Fibroblast of skin of scalp (primary cell): ENCODE measurements around the gene ENGASE.

Source experiments
- DNase-seq: peaks from one replicate; pipeline ENCODE4 v3.0.0-alpha.2; 2013

Gene ENGASE

GRCh38 chr17:79116575-79117368, 42.1 kb downstream of the ENGASE start:
- DNase-seq, result no peak

GRCh38 chr17:79117905-79118487, 43.4 kb downstream of the ENGASE start:
- no peak for DNase-seq

DNA sequence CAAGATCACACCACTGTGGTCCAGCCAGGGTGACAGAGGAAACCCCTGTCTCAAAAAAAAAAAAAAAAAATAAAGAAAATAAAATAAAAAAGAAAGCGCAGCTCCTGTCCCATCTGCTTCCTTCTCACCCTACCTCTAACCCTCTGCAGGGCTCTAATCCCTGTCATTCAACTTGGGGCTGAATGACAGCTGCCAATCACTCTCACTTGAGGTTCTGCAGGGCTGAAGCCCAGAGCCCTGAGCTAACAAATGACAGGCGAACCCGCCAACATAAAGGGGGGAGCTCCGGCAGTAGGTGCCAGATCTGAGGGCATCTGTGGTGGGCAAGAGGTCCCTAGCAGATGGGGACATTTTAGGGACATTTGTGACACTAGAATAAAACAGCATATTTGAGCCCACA, 44.3 kb downstream of the ENGASE start:
- no peak for DNase-seq

DNA sequence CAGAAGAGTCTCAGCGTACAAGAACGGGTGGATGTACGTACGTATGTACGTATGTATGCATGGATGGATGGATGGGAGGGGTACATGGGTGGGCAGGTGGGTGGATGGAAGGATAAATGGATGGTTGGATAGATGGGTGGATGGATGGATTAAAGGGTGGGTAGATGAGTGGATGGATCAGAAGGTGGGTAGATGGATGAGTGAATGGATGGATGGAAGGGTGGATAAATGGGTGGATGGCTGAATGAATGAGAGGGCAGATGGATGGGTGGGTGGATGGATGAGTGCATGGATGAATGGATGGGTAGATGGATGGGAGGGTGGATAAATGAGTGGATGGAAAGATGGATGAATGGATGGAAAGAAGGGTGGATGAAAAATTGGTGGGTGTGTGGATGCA, 45.6 kb downstream of the ENGASE start:
- DNase-seq, result no peak

GRCh38 chr17:79123988-79124387, 49.4 kb downstream of the ENGASE start:
- DNase-seq, result no peak

DNA sequence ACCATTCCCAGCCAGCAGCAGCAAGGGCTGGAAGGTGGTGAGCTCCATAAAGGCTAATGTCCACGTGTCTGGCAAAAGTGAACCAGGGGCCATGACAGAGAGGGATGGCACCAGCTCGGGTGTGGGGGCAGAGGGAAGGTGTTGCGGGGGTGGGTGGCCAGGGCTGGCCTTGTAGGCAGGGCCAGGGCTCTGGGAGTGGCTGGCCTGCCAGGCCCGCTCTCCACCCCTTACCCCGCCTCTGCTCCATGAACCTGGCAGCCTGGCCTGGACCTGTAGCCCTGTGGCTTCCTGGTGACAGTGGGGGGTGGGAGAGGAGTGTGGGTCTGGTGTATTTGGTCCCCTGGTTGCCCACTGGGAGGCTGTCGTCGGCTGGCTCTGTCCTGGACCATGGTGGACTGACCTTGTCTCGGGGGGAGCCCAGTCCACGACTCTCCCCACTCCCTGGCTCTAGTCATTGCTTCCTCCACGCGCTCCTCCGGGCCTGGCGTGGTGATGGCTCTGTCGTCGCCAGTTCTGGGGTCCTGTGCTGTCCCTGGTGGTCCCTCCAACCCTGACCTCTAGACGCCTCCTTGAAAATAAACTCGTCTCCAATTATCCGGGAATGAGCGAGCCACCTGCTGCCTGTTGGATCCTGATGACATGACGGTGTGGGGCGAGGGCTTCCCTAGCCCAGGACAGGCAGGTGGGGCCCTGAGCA, 50.0 kb downstream of the ENGASE start:
- no peak for DNase-seq

GRCh38 chr17:79125503-79125902, 50.9 kb downstream of the ENGASE start:
- DNase-seq, result no peak

- DNase-seq, result no peak
Measured at GRCh38 chr17:79126139-79126538, 51.5 kb downstream of the ENGASE start.

- DNase-seq, result no peak
Measured at GRCh38 chr17:79127534-79128135, 53.0 kb downstream of the ENGASE start.

DNA sequence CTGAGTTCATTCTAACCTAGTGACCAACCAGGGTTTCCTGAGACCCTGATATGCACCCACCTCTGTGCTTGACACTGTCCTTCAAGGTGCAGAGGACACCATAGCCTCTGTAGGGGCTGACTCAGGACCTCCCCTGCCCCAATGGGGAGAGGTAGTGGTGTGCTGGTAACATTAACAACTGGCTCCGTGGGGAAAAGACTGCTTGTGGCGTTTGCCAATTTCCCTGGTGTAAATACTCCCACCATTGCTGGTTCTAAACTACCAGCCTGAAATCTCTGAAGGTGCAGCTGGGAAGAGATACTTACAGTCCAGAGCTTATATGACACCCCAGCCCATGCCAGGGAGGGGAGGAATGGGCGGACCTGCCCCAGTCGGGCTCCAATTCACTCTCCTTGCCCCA, 54.9 kb downstream of the ENGASE start:
- DNase-seq, result no peak

- DNase-seq, result no peak
Measured at GRCh38 chr17:79130536-79131273, 56.1 kb downstream of the ENGASE start.

- DNase-seq, result no peak
Measured at GRCh38 chr17:79131274-79131635, 56.6 kb downstream of the ENGASE start.

- DNase-seq, result no peak
Measured at GRCh38 chr17:79131701-79132100, 57.1 kb downstream of the ENGASE start.

DNA sequence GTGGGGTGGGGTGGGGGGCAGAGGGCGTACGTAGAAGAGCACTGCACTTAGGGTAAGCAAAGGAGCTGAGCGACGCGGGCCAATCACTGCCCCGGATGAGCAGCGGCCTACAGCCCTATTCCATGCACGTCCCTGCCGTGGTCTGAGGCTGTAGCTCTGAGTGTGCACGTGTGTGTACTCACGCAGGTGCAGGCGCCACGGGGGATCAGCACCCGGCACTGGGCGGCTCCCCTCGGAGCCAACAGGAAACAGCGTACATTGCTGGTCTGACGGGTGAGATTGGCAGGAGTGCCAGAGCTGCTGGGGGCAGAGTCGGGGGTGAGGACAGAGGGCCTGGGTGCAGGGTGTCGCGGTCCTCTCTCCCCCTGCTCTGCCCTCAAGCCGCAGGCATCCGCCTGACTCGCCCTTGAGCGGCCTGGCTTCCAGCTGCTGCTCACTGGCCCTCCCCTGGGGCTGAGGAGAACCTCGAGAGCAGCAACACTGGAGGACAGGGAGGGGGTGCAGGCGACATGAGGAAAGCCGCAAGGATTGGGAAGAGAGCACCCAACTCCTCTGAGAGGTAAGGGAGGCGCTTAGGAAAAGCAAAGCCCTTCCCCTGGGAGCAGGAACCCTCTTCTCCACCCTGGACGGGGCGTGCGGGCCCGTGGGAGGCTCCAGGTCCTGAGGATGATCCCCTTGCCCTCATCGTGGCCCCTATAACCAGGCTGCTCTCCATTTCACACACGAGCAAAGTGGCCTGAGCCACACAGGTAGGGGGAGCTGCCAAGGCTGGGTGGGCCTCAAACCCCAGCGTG, 57.8 kb downstream of the ENGASE start:
- DNase-seq, result no peak

DNA sequence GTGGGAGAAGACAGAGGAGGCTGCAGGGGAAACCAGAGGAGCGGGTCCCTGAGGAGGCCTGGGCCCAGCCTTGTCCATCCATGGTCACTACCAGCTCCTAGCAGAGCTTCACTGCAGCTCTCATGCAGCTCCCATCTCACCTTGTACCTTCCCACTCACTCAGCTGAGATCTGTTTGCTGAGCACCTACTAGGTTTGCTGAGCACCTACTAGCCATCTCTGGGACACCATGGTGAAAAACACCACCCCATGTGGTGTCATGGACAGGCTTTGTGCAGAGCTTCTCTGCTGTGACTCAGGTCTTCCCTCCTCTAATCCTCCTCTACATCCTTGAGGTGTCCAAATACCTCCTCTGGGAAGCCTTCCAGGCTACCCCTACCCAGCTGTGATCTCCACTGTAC, 58.6 kb downstream of the ENGASE start:
- DNase-seq, result no peak

DNA sequence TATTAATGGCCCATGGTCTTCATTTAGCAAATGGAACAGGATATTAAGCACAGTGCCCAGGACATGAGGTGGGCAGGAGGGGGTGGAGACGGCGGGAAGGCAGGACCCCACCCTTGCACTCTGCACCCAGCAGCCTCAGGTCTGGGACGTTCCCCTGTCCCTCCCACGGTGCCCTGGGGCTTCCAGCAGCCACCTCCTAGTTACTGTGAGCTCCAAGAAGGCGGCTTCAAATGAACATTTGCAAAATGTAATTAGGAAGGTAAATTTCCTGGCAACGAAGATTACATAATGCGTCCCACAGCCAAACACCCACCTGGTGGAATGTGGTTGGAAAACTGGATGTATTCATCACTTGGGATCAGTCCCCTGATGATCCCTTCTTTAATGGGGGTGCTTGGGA, 59.4 kb downstream of the ENGASE start:
- DNase-seq, result no peak

GRCh38 chr17:79135011-79135410, 60.4 kb downstream of the ENGASE start:
- no peak for DNase-seq

GRCh38 chr17:79135628-79136405, 61.2 kb downstream of the ENGASE start:
- DNase-seq, result no peak
